Measurements from ENCODE around the gene FGF22. TPM values are rescaled to one million over a fixed set of nuclear protein-coding genes. Genes with fewer than 3 reads are reported as not detected.
"Not testable (repeated sequence)": the region's sequence is repeated elsewhere in the genome, so short reads cannot be mapped to it uniquely, and the experiment has no call there.

Gene FGF22
- total RNA-seq, 1 donor from 2014 or later: under 0.01 TPM

- DNase-seq (ENCODE audit: low spot score in 2 of 2); FAIRE-seq: not testable (repeated sequence)
Measured at GRCh38 chr19:605061-605971, 34.4 kb upstream of the FGF22 start.

- DNase-seq (ENCODE audit: low spot score in 2 of 2): no peak
- FAIRE-seq: no peak
Measured at GRCh38 chr19:607301-608154, 32.2 kb upstream of the FGF22 start.

GRCh38 chr19:608155-609003, 31.3 kb upstream of the FGF22 start:
- DNase-seq (ENCODE audit: low spot score in 2 of 2): no peak
- FAIRE-seq: no peak

- FAIRE-seq (no peak), DNase-seq (ENCODE audit: low spot score in 2 of 2) (peak; percentile 79 to 87)
Measured at GRCh38 chr19:609004-609346, 30.7 kb upstream of the FGF22 start.

GRCh38 chr19:610071-610800, 29.4 kb upstream of the FGF22 start:
- FAIRE-seq: no peak

GRCh38 chr19:610801-611480, 28.7 kb upstream of the FGF22 start:
- FAIRE-seq (no peak), DNase-seq (ENCODE audit: low spot score in 2 of 2) (no peak)

More at GRCh38 chr19:610071-610800, 29.4 kb upstream of the FGF22 start:
- DNase-seq (ENCODE audit: low spot score in 2 of 2): no peak

GRCh38 chr19:611481-611868, 28.2 kb upstream of the FGF22 start:
- FAIRE-seq (no peak), DNase-seq (ENCODE audit: low spot score in 2 of 2) (no peak)

GRCh38 chr19:612941-613340, 26.7 kb upstream of the FGF22 start:
- no peak for FAIRE-seq

GRCh38 chr19:613732-614567, 25.7 kb upstream of the FGF22 start:
- DNase-seq (ENCODE audit: low spot score in 2 of 2): no peak
- FAIRE-seq: no peak

More at GRCh38 chr19:612941-613340, 26.7 kb upstream of the FGF22 start:
- DNase-seq (ENCODE audit: low spot score in 2 of 2): no peak

- DNase-seq (ENCODE audit: low spot score in 2 of 2): no peak
- no peak for FAIRE-seq
Measured at GRCh38 chr19:615619-616018, 24.1 kb upstream of the FGF22 start.

- no peak for FAIRE-seq
Measured at GRCh38 chr19:616062-616700, 23.5 kb upstream of the FGF22 start.

GRCh38 chr19:616747-617526, 22.7 kb upstream of the FGF22 start:
- FAIRE-seq (no peak), DNase-seq (ENCODE audit: low spot score in 2 of 2) (no peak)

More at GRCh38 chr19:616062-616700, 23.5 kb upstream of the FGF22 start:
- DNase-seq (ENCODE audit: low spot score in 2 of 2): no peak

GRCh38 chr19:617551-618246, 22.0 kb upstream of the FGF22 start:
- DNase-seq (ENCODE audit: low spot score in 2 of 2) (peak in 1 of 2 donors; percentile 20), FAIRE-seq (no peak)

GRCh38 chr19:618247-618619, 21.4 kb upstream of the FGF22 start:
- peak in 1 of 2 donors; percentile 43 for DNase-seq (ENCODE audit: low spot score in 2 of 2)
- no peak for FAIRE-seq

GRCh38 chr19:618674-619285, 20.9 kb upstream of the FGF22 start:
- DNase-seq (ENCODE audit: low spot score in 2 of 2): no peak
- FAIRE-seq: no peak

All from frontal cortex (tissue), 4 donors.